Rectal smooth muscle tissue (tissue), 1 donor: ENCODE data around the gene TRERF1.
A peak's percentile ranks its signal among the peaks of the same experiment; 100 is the strongest.
"Not testable (repeated sequence)": the region's sequence is repeated elsewhere in the genome, so short reads cannot be mapped to it uniquely, and the experiment has no call there.

Experiments
- H3K27ac ChIP-seq: one replicate; pipeline ENCODE4 v1.7.0; 2013; ENCODE audit warnings: low read depth, low read length, inconsistent platforms
- H3K27me3 ChIP-seq: one replicate; pipeline ENCODE4 v1.7.0; 2013; ENCODE audit warnings: low read length; ENCODE audit not compliant: control insufficient read depth, insufficient read depth
- H3K36me3 ChIP-seq: one replicate; pipeline ENCODE4 v1.7.0; 2013; ENCODE audit warnings: low read length; ENCODE audit not compliant: control insufficient read depth, insufficient read depth
- H3K4me1 ChIP-seq: one replicate; pipeline ENCODE4 v1.7.0; 2013; ENCODE audit warnings: low read length; ENCODE audit not compliant: control insufficient read depth, insufficient read depth
- H3K4me3 ChIP-seq: one replicate; pipeline ENCODE4 v1.7.0; 2013; ENCODE audit warnings: low read length
- H3K9ac ChIP-seq: one replicate; pipeline ENCODE4 v1.7.0; 2013; ENCODE audit warnings: low read length

Gene TRERF1

GRCh38 chr6:42226161-42226611, 225.5 kb downstream of the TRERF1 start:
- Histone ChIP-seq H3K4me3 (no peak overlapping the region), H3K27me3 (no peaks in the 10 kb centered on the region), H3K36me3 (peaks cover 8% of the 10 kb centered on the region), H3K27ac (no peak overlapping the region), H3K4me1 (peaks cover 2% of the 10 kb centered on the region), H3K9ac (no peak overlapping the region)

GRCh38 chr6:42225419-42225818, 226.3 kb downstream of the TRERF1 start:
- Histone ChIP-seq H3K36me3 (peaks cover 8% of the 10 kb centered on the region), H3K4me3 (no peak overlapping the region), H3K9ac (no peak overlapping the region), H3K4me1 (peaks cover 2% of the 10 kb centered on the region), H3K27me3 (no peaks in the 10 kb centered on the region), H3K27ac (no peak overlapping the region)

GRCh38 chr6:42225029-42225339, 226.7 kb downstream of the TRERF1 start:
- H3K27me3 ChIP-seq: no peaks in the 10 kb centered on the region
- H3K9ac ChIP-seq: no peak overlapping the region
- peaks cover 8% of the 10 kb centered on the region for H3K36me3 ChIP-seq
- H3K4me3 ChIP-seq: no peak overlapping the region
- peaks cover 2% of the 10 kb centered on the region for H3K4me1 ChIP-seq
- H3K27ac ChIP-seq: no peak overlapping the region

- peaks cover 8% of the 10 kb centered on the region for H3K36me3 ChIP-seq
- H3K27me3 ChIP-seq: no peaks in the 10 kb centered on the region
- peaks cover 2% of the 10 kb centered on the region for H3K4me1 ChIP-seq
- H3K4me3 ChIP-seq: no peak overlapping the region
- H3K27ac ChIP-seq: no peak overlapping the region
- no peak overlapping the region for H3K9ac ChIP-seq
Observed at GRCh38 chr6:42224222-42225028, 227.3 kb downstream of the TRERF1 start.

GRCh38 chr6:42222448-42222847, 229.3 kb downstream of the TRERF1 start:
- H3K4me3 ChIP-seq: no peak overlapping the region
- no peaks in the 10 kb centered on the region for H3K27me3 ChIP-seq
- H3K27ac ChIP-seq: no peak overlapping the region
- peaks cover 3% of the 10 kb centered on the region for H3K36me3 ChIP-seq
- no peak overlapping the region for H3K9ac ChIP-seq
- H3K4me1 ChIP-seq: peaks cover 2% of the 10 kb centered on the region

- no peaks in the 10 kb centered on the region for H3K27me3 ChIP-seq
- no peak overlapping the region for H3K27ac ChIP-seq
- H3K36me3 ChIP-seq: peaks cover under 1% of the 10 kb centered on the region
Observed at GRCh38 chr6:42221546-42221945, 230.2 kb downstream of the TRERF1 start.

GRCh38 chr6:42220807-42221206, 230.9 kb downstream of the TRERF1 start:
- Histone ChIP-seq H3K36me3 (no peaks in the 10 kb centered on the region), H3K4me1 (peaks cover 5% of the 10 kb centered on the region), H3K27ac (no peak overlapping the region), H3K27me3 (no peaks in the 10 kb centered on the region), H3K4me3 (no peak overlapping the region), H3K9ac (no peak overlapping the region)

More at GRCh38 chr6:42221546-42221945, 230.2 kb downstream of the TRERF1 start:
- Histone ChIP-seq H3K4me1 (peaks cover 6% of the 10 kb centered on the region), H3K9ac (no peak overlapping the region), H3K4me3 (no peak overlapping the region)

- Histone ChIP-seq H3K36me3 (no peaks in the 10 kb centered on the region), H3K4me1 (peaks cover 5% of the 10 kb centered on the region), H3K4me3 (peak within 1 kb of the TSS; percentile 90), H3K27me3 (no peaks in the 10 kb centered on the region), H3K9ac (peak within 1 kb of the TSS; percentile 89), H3K27ac (peak within 1 kb of the TSS; percentile 86)
Observed at GRCh38 chr6:42217519-42218367, 234.0 kb downstream of the TRERF1 start, which contains the start of gene MRPS10. TSS of gene MRPS10 (minus strand) at chr6:42217861. CDS start at chr6:42217849, 12 bp downstream.

GRCh38 chr6:42217157-42217518, 234.6 kb downstream of the TRERF1 start:
- Histone ChIP-seq H3K4me1 (peaks cover 5% of the 10 kb centered on the region), H3K4me3 (peak overlapping the region; percentile 90), H3K36me3 (peaks cover under 1% of the 10 kb centered on the region), H3K9ac (peak overlapping the region; percentile 89), H3K27ac (peak overlapping the region; percentile 86), H3K27me3 (no peaks in the 10 kb centered on the region)

- not testable (repeated sequence) for H3K36me3 ChIP-seq, H3K27me3 ChIP-seq, H3K4me1 ChIP-seq, H3K27ac ChIP-seq, H3K9ac ChIP-seq
- H3K4me3 ChIP-seq: peak overlapping the region; percentile 33
Observed at GRCh38 chr6:42216495-42216894, 235.2 kb downstream of the TRERF1 start.

- Histone ChIP-seq H3K4me1 (peaks cover 5% of the 10 kb centered on the region), H3K9ac (no peak overlapping the region), H3K27me3 (no peaks in the 10 kb centered on the region), H3K27ac (no peak overlapping the region), H3K36me3 (peaks cover 17% of the 10 kb centered on the region), H3K4me3 (no peak overlapping the region)
Observed at GRCh38 chr6:42212442-42212841, 239.3 kb downstream of the TRERF1 start.

- Histone ChIP-seq H3K9ac (no peak overlapping the region), H3K27ac (no peak overlapping the region), H3K36me3 (peaks cover 17% of the 10 kb centered on the region), H3K27me3 (no peaks in the 10 kb centered on the region), H3K4me3 (no peak overlapping the region), H3K4me1 (peaks cover 3% of the 10 kb centered on the region)
Observed at GRCh38 chr6:42211726-42212125, 240.0 kb downstream of the TRERF1 start.
